Measurements from ENCODE around the gene FITM2.
A peak's percentile ranks its signal among the peaks of the same experiment; 100 is the strongest.

Gene FITM2

GRCh38 chr20:44319839-44320422 lies 8.9 kb upstream of the FITM2 start:
- no peaks in the 10 kb centered on the region for H3K36me3 ChIP-seq (ENCODE audit: control insufficient read depth in 4 of 4, insufficient read depth in 4 of 4, low read length in 3 of 4)
- H3K9me3 ChIP-seq (ENCODE audit: control extremely low read depth in 1 of 5, control insufficient read depth in 4 of 5, insufficient read depth in 2 of 5, low read depth in 1 of 5, low read length in 4 of 5) = no peaks in the 10 kb centered on the region
- CTCF ChIA-PET = interaction anchor here (0.6 to 1.9 kb wide), 5 partner anchors 9 to 343 kb away, joined by 3 to 8 read pairs (median 4); partner anchors contain the start of gene FITM2
- peaks cover 0 to 4% (median 0%) of the 10 kb centered on the region in 5 experiments for H3K27me3 ChIP-seq (replicated peaks in 2 of 5; ENCODE audit: control insufficient read depth in 4 of 5, insufficient read depth in 5 of 5, low read length in 4 of 5)
- 100% methylated on average over 1 of the region's 2 CpGs for WGBS (ENCODE audit: insufficient coverage)
- POLR2A ChIA-PET = no interaction called here
- H3K27ac ChIP-seq (ENCODE audit: insufficient read depth in 1 of 2, low read depth in 1 of 2, low read length in 2 of 2, poor library complexity in 1 of 2, severe bottlenecking in 2 of 2) = no peak overlapping the region
- H3K4me3 ChIP-seq (ENCODE audit: control insufficient read depth in 1 of 7, extremely low read depth in 1 of 7, insufficient read depth in 4 of 7, low read depth in 2 of 7, low read length in 6 of 7) = no peak overlapping the region
- peak in 2 of 3 donors; percentile 14 to 25 for DNase-seq
- no peaks in the 10 kb centered on the region for H3K4me1 ChIP-seq (ENCODE audit: control extremely low read depth in 1 of 4, control insufficient read depth in 4 of 4, insufficient read depth in 4 of 4, low read length in 3 of 4)

GRCh38 chr20:44314870-44315269 lies 3.9 kb upstream of the FITM2 start:
- peaks cover 0 to 4% (median 0%) of the 10 kb centered on the region in 5 experiments for H3K27me3 ChIP-seq (replicated peaks in 2 of 5; ENCODE audit: control insufficient read depth in 4 of 5, insufficient read depth in 5 of 5, low read length in 4 of 5)
- H3K4me3 ChIP-seq (ENCODE audit: control insufficient read depth in 1 of 7, extremely low read depth in 1 of 7, insufficient read depth in 4 of 7, low read depth in 2 of 7, low read length in 6 of 7) = no peak overlapping the region
- ChIA-PET POLR2A (no interaction called here), CTCF (interaction anchor here (1.3 to 8.2 kb wide), 2 partner anchors 70 to 99 kb away, joined by 3 to 166 read pairs; no protein-coding TSS in a partner anchor)
- DNase-seq = no peak
- H3K4me1 ChIP-seq (ENCODE audit: control extremely low read depth in 1 of 4, control insufficient read depth in 4 of 4, insufficient read depth in 4 of 4, low read length in 3 of 4) = peaks cover 0 to 12% (median 10%) of the 10 kb centered on the region in 4 experiments
- H3K36me3 ChIP-seq (ENCODE audit: control insufficient read depth in 4 of 4, insufficient read depth in 4 of 4, low read length in 3 of 4) = no peaks in the 10 kb centered on the region
- no peaks in the 10 kb centered on the region for H3K9me3 ChIP-seq (ENCODE audit: control extremely low read depth in 1 of 5, control insufficient read depth in 4 of 5, insufficient read depth in 2 of 5, low read depth in 1 of 5, low read length in 4 of 5)
- no peak overlapping the region for H3K27ac ChIP-seq (ENCODE audit: insufficient read depth in 1 of 2, low read depth in 1 of 2, low read length in 2 of 2, poor library complexity in 1 of 2, severe bottlenecking in 2 of 2)

- H3K27me3 ChIP-seq (replicated peaks in 2 of 5; ENCODE audit: control insufficient read depth in 4 of 5, insufficient read depth in 5 of 5, low read length in 4 of 5) = no peaks in the 10 kb centered on the region
Measured at GRCh38 chr20:44309763-44310663, 989 bp downstream of the FITM2 start.

GRCh38 chr20:44306927-44307326 lies 4.1 kb downstream of the FITM2 start:
- DNase-seq = no peak
- ChIA-PET CTCF (interaction anchor here (2.4 kb wide), 1 partner anchor 91 kb away, joined by 7 read pairs; no protein-coding TSS in a partner anchor), POLR2A (no interaction called here)
- H3K9me3 ChIP-seq (ENCODE audit: control extremely low read depth in 1 of 5, control insufficient read depth in 4 of 5, insufficient read depth in 2 of 5, low read depth in 1 of 5, low read length in 4 of 5) = no peaks in the 10 kb centered on the region
- 97% methylated on average over 6 of the region's 9 CpGs for WGBS (ENCODE audit: insufficient coverage)
- H3K27me3 ChIP-seq (replicated peaks in 2 of 5; ENCODE audit: control insufficient read depth in 4 of 5, insufficient read depth in 5 of 5, low read length in 4 of 5) = no peaks in the 10 kb centered on the region
- H3K36me3 ChIP-seq (ENCODE audit: control insufficient read depth in 4 of 4, insufficient read depth in 4 of 4, low read length in 3 of 4) = no peaks in the 10 kb centered on the region
- no peak overlapping the region for H3K27ac ChIP-seq (ENCODE audit: insufficient read depth in 1 of 2, low read depth in 1 of 2, low read length in 2 of 2, poor library complexity in 1 of 2, severe bottlenecking in 2 of 2)
- H3K4me1 ChIP-seq (ENCODE audit: control extremely low read depth in 1 of 4, control insufficient read depth in 4 of 4, insufficient read depth in 4 of 4, low read length in 3 of 4) = peaks cover 0 to 14% (median 13%) of the 10 kb centered on the region in 4 experiments
- H3K4me3 ChIP-seq (ENCODE audit: control insufficient read depth in 1 of 7, extremely low read depth in 1 of 7, insufficient read depth in 4 of 7, low read depth in 2 of 7, low read length in 6 of 7) = no peak overlapping the region

More at GRCh38 chr20:44309763-44310663, 989 bp downstream of the FITM2 start:
- POLR2A ChIA-PET = no interaction called here
- Histone ChIP-seq H3K36me3 (ENCODE audit: control insufficient read depth in 4 of 4, insufficient read depth in 4 of 4, low read length in 3 of 4) (no peaks in the 10 kb centered on the region), H3K9me3 (ENCODE audit: control extremely low read depth in 1 of 5, control insufficient read depth in 4 of 5, insufficient read depth in 2 of 5, low read depth in 1 of 5, low read length in 4 of 5) (no peaks in the 10 kb centered on the region), H3K27ac (ENCODE audit: insufficient read depth in 1 of 2, low read depth in 1 of 2, low read length in 2 of 2, poor library complexity in 1 of 2, severe bottlenecking in 2 of 2) (peak overlapping the region in 1 of 2 experiments; percentile 19), H3K4me1 (ENCODE audit: control extremely low read depth in 1 of 4, control insufficient read depth in 4 of 4, insufficient read depth in 4 of 4, low read length in 3 of 4) (peaks cover 0 to 14% (median 13%) of the 10 kb centered on the region in 4 experiments), H3K4me3 (ENCODE audit: control insufficient read depth in 1 of 7, extremely low read depth in 1 of 7, insufficient read depth in 4 of 7, low read depth in 2 of 7, low read length in 6 of 7) (peak overlapping the region; percentile 62 to 90 (median 80))
- CTCF ChIA-PET = interaction anchor here (0.5 to 8.2 kb wide), 15 partner anchors 8 to 193 kb away, joined by 3 to 166 read pairs (median 4); no protein-coding TSS in a partner anchor
- peak; percentile 28 to 53 (median 44) for DNase-seq
- WGBS (ENCODE audit: insufficient coverage) = 27% methylated on average over 15 of the region's 17 CpGs

GRCh38 chr20:44304383-44304782 lies 6.6 kb downstream of the FITM2 start:
- H3K4me1 ChIP-seq (ENCODE audit: control extremely low read depth in 1 of 4, control insufficient read depth in 4 of 4, insufficient read depth in 4 of 4, low read length in 3 of 4) = no peaks in the 10 kb centered on the region
- no peaks in the 10 kb centered on the region for H3K27me3 ChIP-seq (replicated peaks in 2 of 5; ENCODE audit: control insufficient read depth in 4 of 5, insufficient read depth in 5 of 5, low read length in 4 of 5)
- peaks cover 0 to 2% (median 0%) of the 10 kb centered on the region in 5 experiments for H3K9me3 ChIP-seq (ENCODE audit: control extremely low read depth in 1 of 5, control insufficient read depth in 4 of 5, insufficient read depth in 2 of 5, low read depth in 1 of 5, low read length in 4 of 5)
- no peak overlapping the region for H3K27ac ChIP-seq (ENCODE audit: insufficient read depth in 1 of 2, low read depth in 1 of 2, low read length in 2 of 2, poor library complexity in 1 of 2, severe bottlenecking in 2 of 2)
- ChIA-PET CTCF (no interaction called here), POLR2A (no interaction called here)
- no peaks in the 10 kb centered on the region for H3K36me3 ChIP-seq (ENCODE audit: control insufficient read depth in 4 of 4, insufficient read depth in 4 of 4, low read length in 3 of 4)
- H3K4me3 ChIP-seq (ENCODE audit: control insufficient read depth in 1 of 7, extremely low read depth in 1 of 7, insufficient read depth in 4 of 7, low read depth in 2 of 7, low read length in 6 of 7) = no peak overlapping the region
- DNase-seq = no peak

GRCh38 chr20:44302736-44303135 lies 8.3 kb downstream of the FITM2 start:
- Histone ChIP-seq H3K9me3 (ENCODE audit: control extremely low read depth in 1 of 5, control insufficient read depth in 4 of 5, insufficient read depth in 2 of 5, low read depth in 1 of 5, low read length in 4 of 5) (peaks cover 0 to 2% (median 0%) of the 10 kb centered on the region in 5 experiments), H3K27ac (ENCODE audit: insufficient read depth in 1 of 2, low read depth in 1 of 2, low read length in 2 of 2, poor library complexity in 1 of 2, severe bottlenecking in 2 of 2) (no peak overlapping the region), H3K36me3 (ENCODE audit: control insufficient read depth in 4 of 4, insufficient read depth in 4 of 4, low read length in 3 of 4) (no peaks in the 10 kb centered on the region), H3K27me3 (replicated peaks in 2 of 5; ENCODE audit: control insufficient read depth in 4 of 5, insufficient read depth in 5 of 5, low read length in 4 of 5) (no peaks in the 10 kb centered on the region), H3K4me1 (ENCODE audit: control extremely low read depth in 1 of 4, control insufficient read depth in 4 of 4, insufficient read depth in 4 of 4, low read length in 3 of 4) (no peaks in the 10 kb centered on the region), H3K4me3 (ENCODE audit: control insufficient read depth in 1 of 7, extremely low read depth in 1 of 7, insufficient read depth in 4 of 7, low read depth in 2 of 7, low read length in 6 of 7) (no peak overlapping the region)
- CTCF ChIA-PET = interaction anchor here (1.0 kb wide), 1 partner anchor 8 kb away, joined by 4 read pairs; the partner anchor contains the start of gene FITM2
- POLR2A ChIA-PET = no interaction called here
- 98% methylated on average over 4 of the region's 8 CpGs for WGBS (ENCODE audit: insufficient coverage)
- no peak for DNase-seq

All from common myeloid progenitor, CD34-positive (primary cell).